Peyer's patch (tissue), 4 donors: Measurements from ENCODE around the gene DCAF16. TPM values are rescaled to one million over a fixed set of nuclear protein-coding genes. Genes with fewer than 3 reads are reported as not detected.

Source experiments
- DNase-seq, 3 donors: peaks; one replicate each; pipeline ENCODE4 v3.0.0-alpha.2; 2017 to 2019
- H3K27ac ChIP-seq, 4 donors: fragments of 200-600 bp; sonication (generic); one replicate each; pipeline ENCODE4 v1.5.1; 2016 to 2019
- H3K27me3 ChIP-seq, 2 donors: fragments of 200-600 bp; sonication (generic); one replicate each; pipeline ENCODE4 v1.5.1; 2019
- H3K36me3 ChIP-seq, 3 donors: fragments of 200-600 bp; sonication (generic); one replicate each; pipeline ENCODE4 v1.5.1; 2016 to 2019
- H3K4me1 ChIP-seq, 4 donors: fragments of 200-600 bp; sonication (generic); one replicate each; pipeline ENCODE4 v1.5.1; 2016 to 2019
- H3K4me3 ChIP-seq, 4 donors: fragments of 200-600 bp; sonication (generic); 1 replicate in 3 of 4; 2 replicates in 1 of 4; pipeline ENCODE4 v1.5.1; 2016 to 2019; ENCODE audit warnings: mild to moderate bottlenecking in 1 of 4
- H3K9me3 ChIP-seq, 4 donors: fragments of 200-600 bp; sonication (generic); one replicate each; pipeline ENCODE4 v1.5.1; 2016 to 2019; ENCODE audit warnings: mild to moderate bottlenecking in 1 of 4
- POLR2A ChIP-seq, 2 donors: fragments of 450-650 bp; IDR thresholded peaks; one replicate each; pipeline ENCODE4 v1.5.1; 2017; ENCODE audit warnings: antibody characterized with exemption in 2 of 2, mild to moderate bottlenecking in 2 of 2, moderate library complexity in 2 of 2
- total RNA-seq, 4 donors: library from RNA; depleted of rRNA; stranded (reverse); fragments of >200 nt; gene quantifications; one replicate each; pipeline ENCODE4 v1.1.0, GENCODE V29; 2016
- TF ChIP-seq, protein P1 (sequence below), 6 experiments: fragments of 450-650 bp in 4 of 6; fragments of 200-600 bp in 2 of 6; sonication (generic) in 1 of 6; IDR thresholded peaks; one replicate each; pipeline ENCODE4 v1.5.1; 2017 to 2019; ENCODE audit warnings: antibody characterized with exemption in 6 of 6, mild to moderate bottlenecking in 3 of 6, moderate library complexity in 1 of 6

The DCAF16 gene
- total RNA-seq, 4 donors from 2014 or later = 15.1 to 21.7 (median 20.9) TPM

DNA sequence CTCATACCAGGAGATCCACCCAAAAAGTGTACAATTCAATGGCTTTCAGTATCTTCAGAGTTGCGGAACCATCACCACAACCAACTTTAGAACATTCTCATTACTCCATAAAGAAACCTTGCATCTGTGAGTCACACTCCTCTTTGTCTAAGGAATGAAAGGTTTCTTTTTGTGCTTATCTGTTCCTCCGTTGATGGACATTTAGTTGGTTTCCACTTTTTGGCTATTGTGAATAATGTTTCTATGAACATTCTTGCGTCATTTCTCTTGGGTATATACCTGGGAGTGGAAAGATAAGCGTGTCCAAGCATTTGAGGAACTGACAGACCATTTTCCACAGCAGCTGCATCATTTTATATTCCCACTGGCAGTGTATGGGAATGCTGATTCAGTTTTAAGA lies 39.7 kb downstream of the DCAF16 start:
- no peaks in the 10 kb centered on the region for H3K36me3 ChIP-seq
- H3K27ac ChIP-seq = no peak overlapping the region

DNA sequence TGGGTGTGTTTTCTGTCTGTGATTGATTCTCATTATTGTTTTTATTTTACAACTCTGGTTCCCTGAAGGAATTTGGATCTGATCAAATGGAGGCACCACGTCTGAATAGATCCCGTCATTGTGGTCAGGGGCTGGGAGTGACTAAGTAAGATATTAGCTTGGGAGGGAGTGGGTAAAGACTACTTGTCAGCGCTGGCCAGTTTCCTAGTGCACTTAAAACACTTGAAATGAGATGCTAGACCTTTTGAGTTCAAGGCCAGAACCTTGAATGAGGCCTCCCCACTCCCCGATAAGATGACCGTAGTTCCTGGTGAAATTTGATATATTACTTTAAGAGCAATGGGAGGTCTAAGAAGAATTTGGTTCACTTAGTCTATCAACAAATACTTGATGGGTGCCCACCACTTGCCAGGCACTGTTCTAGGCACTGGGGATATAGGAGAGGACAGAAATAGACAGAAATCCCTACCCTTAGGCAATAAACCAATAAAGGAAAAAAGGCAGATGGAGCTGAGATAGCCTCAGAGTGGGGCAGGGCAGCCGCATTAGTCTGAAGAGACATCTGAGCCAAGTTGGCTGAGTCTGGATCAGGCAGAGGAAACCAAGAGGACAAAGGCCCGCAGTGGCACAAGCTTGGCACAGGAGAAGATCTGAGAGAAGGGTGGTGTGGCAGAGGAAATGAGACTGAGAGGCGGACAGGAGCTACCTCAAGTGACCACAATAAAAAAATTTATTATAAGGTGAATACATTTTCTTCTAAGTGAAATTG lies 41.0 kb downstream of the DCAF16 start:
- DNase-seq = no peak
- Histone ChIP-seq H3K4me3 (no peak overlapping the region), H3K27ac (no peak overlapping the region), H3K27me3 (no peaks in the 10 kb centered on the region), H3K4me1 (no peaks in the 10 kb centered on the region), H3K9me3 (no peaks in the 10 kb centered on the region), H3K36me3 (no peaks in the 10 kb centered on the region)
- TF ChIP-seq, protein P1, sequence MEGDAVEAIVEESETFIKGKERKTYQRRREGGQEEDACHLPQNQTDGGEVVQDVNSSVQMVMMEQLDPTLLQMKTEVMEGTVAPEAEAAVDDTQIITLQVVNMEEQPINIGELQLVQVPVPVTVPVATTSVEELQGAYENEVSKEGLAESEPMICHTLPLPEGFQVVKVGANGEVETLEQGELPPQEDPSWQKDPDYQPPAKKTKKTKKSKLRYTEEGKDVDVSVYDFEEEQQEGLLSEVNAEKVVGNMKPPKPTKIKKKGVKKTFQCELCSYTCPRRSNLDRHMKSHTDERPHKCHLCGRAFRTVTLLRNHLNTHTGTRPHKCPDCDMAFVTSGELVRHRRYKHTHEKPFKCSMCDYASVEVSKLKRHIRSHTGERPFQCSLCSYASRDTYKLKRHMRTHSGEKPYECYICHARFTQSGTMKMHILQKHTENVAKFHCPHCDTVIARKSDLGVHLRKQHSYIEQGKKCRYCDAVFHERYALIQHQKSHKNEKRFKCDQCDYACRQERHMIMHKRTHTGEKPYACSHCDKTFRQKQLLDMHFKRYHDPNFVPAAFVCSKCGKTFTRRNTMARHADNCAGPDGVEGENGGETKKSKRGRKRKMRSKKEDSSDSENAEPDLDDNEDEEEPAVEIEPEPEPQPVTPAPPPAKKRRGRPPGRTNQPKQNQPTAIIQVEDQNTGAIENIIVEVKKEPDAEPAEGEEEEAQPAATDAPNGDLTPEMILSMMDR (IDR thresholded peaks at IDR 0.05) = no peak
- TF ChIP-seq POLR2A (IDR thresholded peaks at IDR 0.05) = no peak

More for the DNA sequence above, 39.7 kb downstream of the DCAF16 start:
- Histone ChIP-seq H3K27me3 (no peaks in the 10 kb centered on the region), H3K4me3 (no peak overlapping the region), H3K9me3 (no peaks in the 10 kb centered on the region), H3K4me1 (no peaks in the 10 kb centered on the region)
- TF ChIP-seq, protein P1 (IDR thresholded peaks at IDR 0.05) = no peak
- TF ChIP-seq POLR2A (IDR thresholded peaks at IDR 0.05) = no peak
- DNase-seq = no peak

DNA sequence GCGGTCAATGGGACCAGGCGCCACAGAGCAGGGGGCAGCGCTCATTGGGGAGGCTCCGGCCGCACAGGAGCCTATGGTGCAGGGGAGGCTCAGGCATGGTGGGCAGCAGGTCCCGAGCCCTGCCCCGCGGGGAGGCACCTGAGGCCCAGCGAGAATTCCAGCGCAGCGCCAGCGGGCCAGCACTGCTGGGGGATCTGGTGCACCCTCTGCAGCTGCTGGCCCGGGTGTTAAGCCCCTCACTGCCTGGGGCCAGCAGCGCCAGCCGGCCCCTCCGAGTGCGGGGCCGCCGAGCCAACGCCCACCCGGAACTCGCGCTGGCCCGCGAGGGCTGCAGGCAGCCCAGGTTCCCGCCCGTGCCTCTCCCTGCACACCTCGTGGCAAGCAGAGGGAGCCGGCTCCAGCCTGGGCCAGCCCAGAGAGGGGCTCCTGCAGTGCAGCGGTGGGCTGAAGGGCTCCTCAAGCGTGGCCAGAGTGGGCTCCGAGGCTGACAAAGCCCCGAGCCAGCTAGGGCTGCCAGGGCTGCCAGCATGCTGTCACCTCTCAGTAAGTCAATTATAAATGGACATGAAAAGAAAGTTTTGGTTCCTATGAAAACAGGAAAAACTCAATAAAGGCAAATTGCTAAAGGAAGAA lies 43.6 kb downstream of the DCAF16 start:
- no peak overlapping the region for H3K27ac ChIP-seq
- DNase-seq = no peak
- no peaks in the 10 kb centered on the region for H3K27me3 ChIP-seq
- no peaks in the 10 kb centered on the region for H3K36me3 ChIP-seq
- H3K9me3 ChIP-seq = no peaks in the 10 kb centered on the region
- TF ChIP-seq POLR2A (IDR thresholded peaks at IDR 0.05) = no peak
- TF ChIP-seq, protein P1 (IDR thresholded peaks at IDR 0.05) = no peak
- H3K4me1 ChIP-seq = no peaks in the 10 kb centered on the region
- H3K4me3 ChIP-seq = no peak overlapping the region

DNA sequence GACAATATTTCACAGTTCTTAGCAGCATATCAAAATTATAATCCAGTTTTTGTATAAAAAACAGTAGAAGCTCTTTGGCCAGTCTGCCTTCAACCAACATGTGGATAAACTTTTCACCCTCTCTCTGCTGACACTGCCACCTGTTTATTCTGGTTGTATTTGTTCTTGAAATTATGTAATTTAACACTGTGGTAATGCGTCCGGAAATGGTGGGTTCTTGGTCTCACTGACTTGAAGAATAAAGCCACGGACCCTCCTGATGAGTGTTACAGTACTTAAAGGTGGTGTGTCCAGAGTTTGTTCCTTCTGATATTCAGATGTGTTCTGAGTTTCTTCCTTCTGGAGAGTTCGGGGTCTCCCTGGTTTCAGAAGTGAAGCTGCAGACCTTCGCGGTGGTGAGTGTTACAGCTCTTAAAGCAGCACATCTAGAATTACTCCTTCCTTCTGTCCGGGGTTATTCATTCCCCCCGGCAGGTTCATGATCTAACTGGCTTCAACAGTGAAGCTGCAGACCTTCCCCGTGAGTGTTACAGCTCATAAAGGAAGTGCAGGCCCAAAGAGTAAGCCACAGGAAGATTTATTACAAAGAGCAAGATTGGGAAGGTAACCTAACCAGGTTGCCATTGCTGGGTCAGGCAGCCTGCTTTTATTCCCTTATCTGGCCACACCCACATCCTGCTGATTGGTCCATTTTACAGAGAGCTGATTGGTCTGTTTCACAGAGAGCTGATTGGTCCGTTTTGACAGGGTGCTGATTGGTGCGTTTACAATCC lies 44.9 kb downstream of the DCAF16 start:
- no peak for DNase-seq
- H3K9me3 ChIP-seq = no peaks in the 10 kb centered on the region
- H3K36me3 ChIP-seq = no peaks in the 10 kb centered on the region
- H3K27ac ChIP-seq = no peak overlapping the region
- H3K4me1 ChIP-seq = no peaks in the 10 kb centered on the region
- no peak overlapping the region for H3K4me3 ChIP-seq
- H3K27me3 ChIP-seq = no peaks in the 10 kb centered on the region
- TF ChIP-seq, protein P1 (IDR thresholded peaks at IDR 0.05) = no peak
- TF ChIP-seq POLR2A (IDR thresholded peaks at IDR 0.05) = no peak

DNA sequence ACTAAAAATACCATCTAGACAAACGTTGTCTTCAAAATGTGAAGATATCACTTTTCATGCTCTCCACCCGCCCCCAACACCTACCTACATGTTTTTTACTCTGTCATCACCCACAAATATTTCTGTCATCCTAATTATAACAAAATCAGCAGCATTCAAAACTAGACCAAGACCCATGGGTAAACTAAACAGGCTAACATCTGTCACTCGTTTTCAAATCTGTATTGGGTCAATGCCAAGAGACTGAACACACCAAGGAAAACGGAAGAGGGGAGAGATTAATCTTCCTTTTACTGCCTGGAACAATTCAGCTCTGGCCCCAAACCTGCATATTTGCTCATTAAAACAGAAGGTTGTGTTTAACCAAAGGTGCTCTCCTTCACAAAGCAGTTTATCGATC lies 46.6 kb downstream of the DCAF16 start:
- TF ChIP-seq, protein P1 (IDR thresholded peaks at IDR 0.05) = no peak
- TF ChIP-seq POLR2A (IDR thresholded peaks at IDR 0.05) = no peak

More for the DNA sequence above, 46.6 kb downstream of the DCAF16 start:
- H3K36me3 ChIP-seq = no peaks in the 10 kb centered on the region
- no peaks in the 10 kb centered on the region for H3K9me3 ChIP-seq
- no peak overlapping the region for H3K27ac ChIP-seq
- DNase-seq = no peak
- H3K27me3 ChIP-seq = no peaks in the 10 kb centered on the region
- H3K4me3 ChIP-seq = no peak overlapping the region
- H3K4me1 ChIP-seq = no peaks in the 10 kb centered on the region
